ENCODE data around the gene ST7. TPM values are rescaled to one million over a fixed set of nuclear protein-coding genes. Genes with fewer than 3 reads are reported as not detected.

The ST7 gene
- total RNA-seq, 3 donors from 2014 or later (not counting 1 experiment from before 2014, with no cell fraction given), result 9.8 to 15.7 (median 12.9) TPM

GRCh38 chr7:116949941-116950801 is 3.1 kb upstream of the ST7 start:
- ATAC-seq, result no peak
- intact Hi-C loops (cut with micrococcal nuclease), result no loop called here
- H3K4me3 Mint-ChIP-seq, result no peak overlapping the region
- H3K27me3 Mint-ChIP-seq (ENCODE audit: low read depth in 2 of 2), result peaks cover 7% of the 10 kb centered on the region in 2 donors
- Histone ChIP-seq H3K36me3 (ENCODE audit: control insufficient read depth, insufficient read depth, low read length) (no peaks in the 10 kb centered on the region), H3K9me3 (ENCODE audit: control insufficient read depth, insufficient read depth, low read length) (no peaks in the 10 kb centered on the region), H3K4me1 (ENCODE audit: control insufficient read depth, insufficient read depth, low read length) (peaks cover 11% of the 10 kb centered on the region), H3K27me3 (ENCODE audit: control insufficient read depth, insufficient read depth, low read length) (no peaks in the 10 kb centered on the region), H3K4me3 (ENCODE audit: low read length) (no peak overlapping the region), H3K27ac (ENCODE audit: low read length) (no peak overlapping the region)
- H3K27ac Mint-ChIP-seq, result no peak overlapping the region
- no peaks in the 10 kb centered on the region for H3K9me3 Mint-ChIP-seq
- WGBS (ENCODE audit: insufficient coverage), result 89% methylated on average over 9 of the region's 9 CpGs
- H3K36me3 Mint-ChIP-seq, result no peaks in the 10 kb centered on the region
- no peak for TF ChIP-seq CTCF (IDR thresholded peaks at IDR 0.05)
- peaks cover 14 to 16% of the 10 kb centered on the region in 2 donors for H3K4me1 Mint-ChIP-seq
- DNase-seq, result no peak

GRCh38 chr7:116950889-116951351 is 2.4 kb upstream of the ST7 start:
- intact Hi-C loops (cut with micrococcal nuclease), result no loop called here

GRCh38 chr7:116951366-116952292 is 1.7 kb upstream of the ST7 start:
- Histone ChIP-seq H3K27ac (ENCODE audit: low read length) (no peak overlapping the region), H3K27me3 (ENCODE audit: control insufficient read depth, insufficient read depth, low read length) (no peaks in the 10 kb centered on the region), H3K4me1 (ENCODE audit: control insufficient read depth, insufficient read depth, low read length) (peaks cover 11% of the 10 kb centered on the region), H3K9me3 (ENCODE audit: control insufficient read depth, insufficient read depth, low read length) (no peaks in the 10 kb centered on the region), H3K4me3 (ENCODE audit: low read length) (no peak overlapping the region), H3K36me3 (ENCODE audit: control insufficient read depth, insufficient read depth, low read length) (no peaks in the 10 kb centered on the region)
- TF ChIP-seq CTCF (IDR thresholded peaks at IDR 0.05), result no peak
- Mint-ChIP-seq H3K27me3 (ENCODE audit: low read depth in 2 of 2) (peaks cover 7% of the 10 kb centered on the region in 2 donors), H3K4me3 (peak overlapping the region; percentile 85), H3K4me1 (peaks cover 21% of the 10 kb centered on the region in 2 donors), H3K36me3 (no peaks in the 10 kb centered on the region), H3K27ac (no peak overlapping the region), H3K9me3 (no peaks in the 10 kb centered on the region)
- DNase-seq (no peak), ATAC-seq (no peak)
- intact Hi-C loops (cut with micrococcal nuclease), result loop anchor here (2.0 kb wide), 2 partner anchors 21 to 89 kb away; partner anchors contain the start of gene CAPZA2
- 98% methylated on average over 17 of the region's 17 CpGs for WGBS (ENCODE audit: insufficient coverage)

More at GRCh38 chr7:116950889-116951351, 2.4 kb upstream of the ST7 start:
- H3K4me3 ChIP-seq (ENCODE audit: low read length), result no peak overlapping the region
- DNase-seq (no peak), ATAC-seq (no peak)
- H3K27ac ChIP-seq (ENCODE audit: low read length), result no peak overlapping the region
- TF ChIP-seq CTCF (IDR thresholded peaks at IDR 0.05), result no peak
- peaks cover 7% of the 10 kb centered on the region in 2 donors for H3K27me3 Mint-ChIP-seq (ENCODE audit: low read depth in 2 of 2)
- 90% methylated on average over 5 of the region's 5 CpGs for WGBS (ENCODE audit: insufficient coverage)
- no peaks in the 10 kb centered on the region for H3K9me3 Mint-ChIP-seq
- H3K27me3 ChIP-seq (ENCODE audit: control insufficient read depth, insufficient read depth, low read length), result no peaks in the 10 kb centered on the region
- H3K36me3 ChIP-seq (ENCODE audit: control insufficient read depth, insufficient read depth, low read length), result no peaks in the 10 kb centered on the region
- peaks cover 20 to 21% of the 10 kb centered on the region in 2 donors for H3K4me1 Mint-ChIP-seq
- no peaks in the 10 kb centered on the region for H3K9me3 ChIP-seq (ENCODE audit: control insufficient read depth, insufficient read depth, low read length)
- no peak overlapping the region for H3K27ac Mint-ChIP-seq
- H3K4me1 ChIP-seq (ENCODE audit: control insufficient read depth, insufficient read depth, low read length), result peaks cover 11% of the 10 kb centered on the region
- no peak overlapping the region for H3K4me3 Mint-ChIP-seq
- H3K36me3 Mint-ChIP-seq, result no peaks in the 10 kb centered on the region

Data from natural killer cell (primary cell).